HEK293 (cell line): ENCODE data around the gene ARHGEF12.

ENCODE experiments used
- CTCF ChIA-PET: fragments of 350-600 bp; formaldehyde crosslinking; extraction: SDS; loops from one replicate; lab custom pipeline; 2021; ENCODE audit warnings: antibody characterized with exemption; lab: Yijun Ruan, JAX
- POLR2A ChIA-PET: fragments of 300-600 bp; formaldehyde crosslinking; extraction: SDS; loops from one replicate; lab custom pipeline; 2020; ENCODE audit warnings: antibody characterized with exemption, inconsistent platforms; lab: Yijun Ruan, JAX
- H3K27ac ChIP-seq: fragments of 200-500 bp; sonication (Bioruptor generic); 2 replicates; pipeline ENCODE4 v1.5.1; 2014; ENCODE audit warnings: low read depth, low read length, control low read depth, inconsistent platforms; ENCODE audit errors: extremely low read depth
- H3K36me3 ChIP-seq, 2 experiments: fragments of 200-500 bp in 1 of 2; sonication (Bioruptor generic) in 1 of 2; 1 replicate in 1 of 2; 2 replicates in 1 of 2; pipeline ENCODE4 v1.5.1; 2014 to 2017; ENCODE audit warnings: inconsistent platforms in 2 of 2, low read length in 2 of 2; ENCODE audit not compliant: control insufficient read depth in 2 of 2, insufficient read depth in 1 of 2
- H3K4me1 ChIP-seq: fragments of 200-500 bp; sonication (Bioruptor generic); 2 replicates; pipeline ENCODE4 v1.5.1; 2014; ENCODE audit warnings: mild to moderate bottlenecking, low read length, inconsistent platforms; ENCODE audit not compliant: control insufficient read depth, insufficient read depth
- H3K4me3 ChIP-seq: 2 replicates; pipeline ENCODE4 v1.5.1; 2011; ENCODE audit warnings: low read depth, mild to moderate bottlenecking, control low read depth, low read length, moderate library complexity
- H3K9me3 ChIP-seq: fragments of 200-500 bp; sonication (Bioruptor generic); 2 replicates; pipeline ENCODE4 v1.5.1; 2014; ENCODE audit warnings: low read depth, low read length, inconsistent platforms; ENCODE audit not compliant: control insufficient read depth, insufficient read depth
- BCL11A ChIP-seq: fragments of 450-650 bp; formaldehyde crosslinking; IDR thresholded peaks from 2 replicates; pipeline ENCODE4 v1.5.1; 2016; ENCODE audit warnings: low read depth, missing biosample characterization, missing genetic modification characterization
- FEZF1 ChIP-seq: fragments of 450-650 bp; formaldehyde crosslinking; IDR thresholded peaks from 2 replicates; pipeline ENCODE4 v1.5.1; 2016; ENCODE audit warnings: missing biosample characterization, missing genetic modification characterization
- GLI2 ChIP-seq: fragments of 450-650 bp; formaldehyde crosslinking; IDR thresholded peaks from 2 replicates; pipeline ENCODE4; 2017; ENCODE audit warnings: missing biosample characterization, missing genetic modification characterization, low read depth, borderline replicate concordance
- KLF8 ChIP-seq: fragments of 450-650 bp; formaldehyde crosslinking; IDR thresholded peaks from 2 replicates; pipeline ENCODE4 v1.5.1; 2016; ENCODE audit warnings: missing biosample characterization, missing genetic modification characterization
- KLF9 ChIP-seq: fragments of 450-650 bp; formaldehyde crosslinking; IDR thresholded peaks from 2 replicates; pipeline ENCODE4 v1.5.1; 2016; ENCODE audit warnings: missing biosample characterization, missing genetic modification characterization, low read depth
- MYNN ChIP-seq: fragments of 450-650 bp; formaldehyde crosslinking; IDR thresholded peaks from 2 replicates; pipeline ENCODE4 v1.5.1; 2016; ENCODE audit warnings: missing biosample characterization, missing genetic modification characterization, borderline replicate concordance
- OSR2 ChIP-seq: fragments of 450-650 bp; formaldehyde crosslinking; IDR thresholded peaks from 2 replicates; pipeline ENCODE4 v1.5.1; 2016; ENCODE audit warnings: missing biosample characterization, missing genetic modification characterization
- PRDM1 ChIP-seq: fragments of 450-650 bp; formaldehyde crosslinking; IDR thresholded peaks from 2 replicates; pipeline ENCODE4; 2016; ENCODE audit warnings: missing biosample characterization, missing genetic modification characterization
- SP3 ChIP-seq: fragments of 450-650 bp; formaldehyde crosslinking; IDR thresholded peaks from 2 replicates; pipeline ENCODE4 v1.5.1; 2016; ENCODE audit warnings: missing biosample characterization, missing genetic modification characterization
- TCF7L2 ChIP-seq: IDR thresholded peaks from 2 replicates; pipeline ENCODE4 v1.6.1; 2011; ENCODE audit warnings: low read depth, mild to moderate bottlenecking, inconsistent platforms, low read length, moderate library complexity, borderline replicate concordance
- ZBTB17 ChIP-seq: fragments of 450-650 bp; formaldehyde crosslinking; IDR thresholded peaks from 2 replicates; pipeline ENCODE4 v1.5.1; 2016; ENCODE audit warnings: missing biosample characterization, missing genetic modification characterization
- ZBTB48 ChIP-seq: fragments of 450-650 bp; formaldehyde crosslinking; IDR thresholded peaks from 2 replicates; pipeline ENCODE4 v1.5.1; 2016; ENCODE audit warnings: missing biosample characterization, missing genetic modification characterization
- ZEB2 ChIP-seq: fragments of 450-650 bp; formaldehyde crosslinking; IDR thresholded peaks from 2 replicates; pipeline ENCODE4 v1.5.1; 2016; ENCODE audit warnings: missing biosample characterization, missing genetic modification characterization
- ZFHX2 ChIP-seq: fragments of 450-650 bp; formaldehyde crosslinking; conservative IDR thresholded peaks from 2 replicates; pipeline ENCODE4 v1.5.1; 2016; ENCODE audit warnings: missing biosample characterization, missing genetic modification characterization
- ZNF132 ChIP-seq: fragments of 450-650 bp; formaldehyde crosslinking; IDR thresholded peaks from 2 replicates; pipeline ENCODE4 v1.5.1; 2017; ENCODE audit warnings: missing biosample characterization, missing genetic modification characterization, borderline replicate concordance
- ZNF169 ChIP-seq: fragments of 450-650 bp; formaldehyde crosslinking; IDR thresholded peaks from 2 replicates; pipeline ENCODE4 v1.5.1; 2016; ENCODE audit warnings: missing biosample characterization, missing genetic modification characterization
- ZNF23 ChIP-seq: fragments of 450-650 bp; formaldehyde crosslinking; IDR thresholded peaks from 2 replicates; pipeline ENCODE4 v1.5.1; 2016; ENCODE audit warnings: missing biosample characterization, missing genetic modification characterization, borderline replicate concordance
- ZNF24 ChIP-seq: fragments of 450-650 bp; formaldehyde crosslinking; IDR thresholded peaks from 2 replicates; pipeline ENCODE4 v1.5.1; 2016; ENCODE audit warnings: missing biosample characterization, missing genetic modification characterization
- ZNF311 ChIP-seq: fragments of 450-650 bp; formaldehyde crosslinking; IDR thresholded peaks from 2 replicates; pipeline ENCODE4 v1.5.1; 2017; ENCODE audit warnings: missing biosample characterization, missing genetic modification characterization, borderline replicate concordance
- ZNF394 ChIP-seq: fragments of 450-650 bp; formaldehyde crosslinking; IDR thresholded peaks from 2 replicates; pipeline ENCODE4 v1.5.1; 2016; ENCODE audit warnings: missing biosample characterization, missing genetic modification characterization, mild to moderate bottlenecking, moderate library complexity, borderline replicate concordance
- ZNF426 ChIP-seq: fragments of 450-650 bp; formaldehyde crosslinking; IDR thresholded peaks from 2 replicates; pipeline ENCODE4 v1.5.1; 2017; ENCODE audit warnings: missing biosample characterization, missing genetic modification characterization, mild to moderate bottlenecking, inconsistent platforms, moderate library complexity
- ZNF558 ChIP-seq: fragments of 450-650 bp; formaldehyde crosslinking; IDR thresholded peaks from 2 replicates; pipeline ENCODE4 v1.5.1; 2016; ENCODE audit warnings: missing biosample characterization, missing genetic modification characterization
- ZNF623 ChIP-seq: fragments of 450-650 bp; formaldehyde crosslinking; IDR thresholded peaks from 2 replicates; pipeline ENCODE4 v1.5.1; 2016; ENCODE audit warnings: missing biosample characterization, missing genetic modification characterization
- ZNF629 ChIP-seq: fragments of 450-650 bp; formaldehyde crosslinking; IDR thresholded peaks from 2 replicates; pipeline ENCODE4 v1.5.1; 2017; ENCODE audit warnings: missing biosample characterization, missing genetic modification characterization
- ZNF639 ChIP-seq: fragments of 450-650 bp; formaldehyde crosslinking; IDR thresholded peaks from 2 replicates; pipeline ENCODE4 v1.5.1; 2016; ENCODE audit warnings: missing biosample characterization, missing genetic modification characterization
- ZNF660 ChIP-seq: fragments of 450-650 bp; IDR thresholded peaks from 2 replicates; pipeline ENCODE4 v1.5.1; 2018; ENCODE audit warnings: missing biosample characterization, mild to moderate bottlenecking, missing genetic modification characterization
- ZNF791 ChIP-seq: fragments of 450-650 bp; formaldehyde crosslinking; IDR thresholded peaks from 2 replicates; pipeline ENCODE4 v1.5.1; 2016; ENCODE audit warnings: missing biosample characterization, missing genetic modification characterization
- ZXDB ChIP-seq: fragments of 450-650 bp; formaldehyde crosslinking; IDR thresholded peaks from 2 replicates; pipeline ENCODE4 v1.5.1; 2016; ENCODE audit warnings: missing biosample characterization, missing genetic modification characterization
- TF ChIP-seq, protein P1 (sequence below): fragments of 450-650 bp; formaldehyde crosslinking; IDR thresholded peaks from 2 replicates; pipeline ENCODE4 v1.5.1; 2016; ENCODE audit warnings: missing biosample characterization, missing genetic modification characterization
- TF ChIP-seq, protein P2 (sequence below): fragments of 450-650 bp; formaldehyde crosslinking; IDR thresholded peaks from 2 replicates; pipeline ENCODE4 v1.5.1; 2016; ENCODE audit warnings: missing biosample characterization, missing genetic modification characterization, borderline replicate concordance

The ARHGEF12 gene

GRCh38 chr11:120400564-120401364 is 64.6 kb downstream of the ARHGEF12 start:
- Histone ChIP-seq H3K4me3 (peak overlapping the region; percentile 15), H3K4me1 (peaks cover 16% of the 10 kb centered on the region), H3K36me3 (no peaks in the 10 kb centered on the region), H3K9me3 (no peaks in the 10 kb centered on the region), H3K27ac (peak overlapping the region; percentile 35; the same call in 1 of the 2 replicates)
- CTCF ChIA-PET = interaction anchor here (0.7 to 1.4 kb wide), 6 partner anchors 9 to 471 kb away, joined by 3 to 8 read pairs (median 3); no protein-coding TSS in a partner anchor
- POLR2A ChIA-PET = interaction anchor here (0.6 to 1.6 kb wide), 4 partner anchors 10 to 470 kb away, joined by 3 to 5 read pairs (median 4); no protein-coding TSS in a partner anchor
- TF ChIP-seq OSR2 (tag by site-specific recombination) = peak; percentile 79
- peak; percentile 62; the same call in 1 of the 2 replicates for TF ChIP-seq ZEB2 (tag by site-specific recombination)
- TF ChIP-seq, protein P1, sequence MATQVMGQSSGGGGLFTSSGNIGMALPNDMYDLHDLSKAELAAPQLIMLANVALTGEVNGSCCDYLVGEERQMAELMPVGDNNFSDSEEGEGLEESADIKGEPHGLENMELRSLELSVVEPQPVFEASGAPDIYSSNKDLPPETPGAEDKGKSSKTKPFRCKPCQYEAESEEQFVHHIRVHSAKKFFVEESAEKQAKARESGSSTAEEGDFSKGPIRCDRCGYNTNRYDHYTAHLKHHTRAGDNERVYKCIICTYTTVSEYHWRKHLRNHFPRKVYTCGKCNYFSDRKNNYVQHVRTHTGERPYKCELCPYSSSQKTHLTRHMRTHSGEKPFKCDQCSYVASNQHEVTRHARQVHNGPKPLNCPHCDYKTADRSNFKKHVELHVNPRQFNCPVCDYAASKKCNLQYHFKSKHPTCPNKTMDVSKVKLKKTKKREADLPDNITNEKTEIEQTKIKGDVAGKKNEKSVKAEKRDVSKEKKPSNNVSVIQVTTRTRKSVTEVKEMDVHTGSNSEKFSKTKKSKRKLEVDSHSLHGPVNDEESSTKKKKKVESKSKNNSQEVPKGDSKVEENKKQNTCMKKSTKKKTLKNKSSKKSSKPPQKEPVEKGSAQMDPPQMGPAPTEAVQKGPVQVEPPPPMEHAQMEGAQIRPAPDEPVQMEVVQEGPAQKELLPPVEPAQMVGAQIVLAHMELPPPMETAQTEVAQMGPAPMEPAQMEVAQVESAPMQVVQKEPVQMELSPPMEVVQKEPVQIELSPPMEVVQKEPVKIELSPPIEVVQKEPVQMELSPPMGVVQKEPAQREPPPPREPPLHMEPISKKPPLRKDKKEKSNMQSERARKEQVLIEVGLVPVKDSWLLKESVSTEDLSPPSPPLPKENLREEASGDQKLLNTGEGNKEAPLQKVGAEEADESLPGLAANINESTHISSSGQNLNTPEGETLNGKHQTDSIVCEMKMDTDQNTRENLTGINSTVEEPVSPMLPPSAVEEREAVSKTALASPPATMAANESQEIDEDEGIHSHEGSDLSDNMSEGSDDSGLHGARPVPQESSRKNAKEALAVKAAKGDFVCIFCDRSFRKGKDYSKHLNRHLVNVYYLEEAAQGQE (tag by site-specific recombination) = no peak
- no peak for TF ChIP-seq ZNF426
- TF ChIP-seq ZXDB = 0 out of 2 replicates have a peak, but pooled peaks have one; percentile 30
- 0 out of 2 replicates have a peak, but pooled peaks have one; percentile 29 for TF ChIP-seq KLF8
- no peak for TF ChIP-seq ZNF132 (tag by site-specific recombination)
- TF ChIP-seq ZBTB48 (tag by site-specific recombination) = 0 out of 2 replicates have a peak, but pooled peaks have one; percentile 25
- TF ChIP-seq ZNF558 (tag by site-specific recombination) = peak; percentile 25
- TF ChIP-seq ZBTB17 (tag by site-specific recombination) = 0 out of 2 replicates have a peak, but pooled peaks have one; percentile 37
- no peak for TF ChIP-seq MYNN (tag by site-specific recombination)
- no peak for TF ChIP-seq ZNF23 (tag by site-specific recombination)
- TF ChIP-seq ZNF639 (tag by site-specific recombination) = peak; percentile 34; the same call in 1 of the 2 replicates
- TF ChIP-seq ZFHX2 (tag by site-specific recombination) = no peak
- TF ChIP-seq ZNF791 = no peak
- TF ChIP-seq BCL11A (tag by site-specific recombination) = 0 out of 2 replicates have a peak, but pooled peaks have one; percentile 26
- peak; percentile 55 for TF ChIP-seq ZNF629 (tag by site-specific recombination)
- 0 out of 2 replicates have a peak, but pooled peaks have one; percentile 46 for TF ChIP-seq ZNF660 (tag by site-specific recombination)
- no peak for TF ChIP-seq SP3
- TF ChIP-seq PRDM1 = peak; percentile 78
- no peak for TF ChIP-seq KLF9 (tag by site-specific recombination)
- no peak for TF ChIP-seq TCF7L2
- no peak for TF ChIP-seq GLI2 (tag by site-specific recombination)
- TF ChIP-seq FEZF1 (tag by site-specific recombination) = peak; percentile 32; the same call in 1 of the 2 replicates
- 0 out of 2 replicates have a peak, but pooled peaks have one; percentile 16 for TF ChIP-seq ZNF394
- no peak for TF ChIP-seq ZNF311
- TF ChIP-seq, protein P2, sequence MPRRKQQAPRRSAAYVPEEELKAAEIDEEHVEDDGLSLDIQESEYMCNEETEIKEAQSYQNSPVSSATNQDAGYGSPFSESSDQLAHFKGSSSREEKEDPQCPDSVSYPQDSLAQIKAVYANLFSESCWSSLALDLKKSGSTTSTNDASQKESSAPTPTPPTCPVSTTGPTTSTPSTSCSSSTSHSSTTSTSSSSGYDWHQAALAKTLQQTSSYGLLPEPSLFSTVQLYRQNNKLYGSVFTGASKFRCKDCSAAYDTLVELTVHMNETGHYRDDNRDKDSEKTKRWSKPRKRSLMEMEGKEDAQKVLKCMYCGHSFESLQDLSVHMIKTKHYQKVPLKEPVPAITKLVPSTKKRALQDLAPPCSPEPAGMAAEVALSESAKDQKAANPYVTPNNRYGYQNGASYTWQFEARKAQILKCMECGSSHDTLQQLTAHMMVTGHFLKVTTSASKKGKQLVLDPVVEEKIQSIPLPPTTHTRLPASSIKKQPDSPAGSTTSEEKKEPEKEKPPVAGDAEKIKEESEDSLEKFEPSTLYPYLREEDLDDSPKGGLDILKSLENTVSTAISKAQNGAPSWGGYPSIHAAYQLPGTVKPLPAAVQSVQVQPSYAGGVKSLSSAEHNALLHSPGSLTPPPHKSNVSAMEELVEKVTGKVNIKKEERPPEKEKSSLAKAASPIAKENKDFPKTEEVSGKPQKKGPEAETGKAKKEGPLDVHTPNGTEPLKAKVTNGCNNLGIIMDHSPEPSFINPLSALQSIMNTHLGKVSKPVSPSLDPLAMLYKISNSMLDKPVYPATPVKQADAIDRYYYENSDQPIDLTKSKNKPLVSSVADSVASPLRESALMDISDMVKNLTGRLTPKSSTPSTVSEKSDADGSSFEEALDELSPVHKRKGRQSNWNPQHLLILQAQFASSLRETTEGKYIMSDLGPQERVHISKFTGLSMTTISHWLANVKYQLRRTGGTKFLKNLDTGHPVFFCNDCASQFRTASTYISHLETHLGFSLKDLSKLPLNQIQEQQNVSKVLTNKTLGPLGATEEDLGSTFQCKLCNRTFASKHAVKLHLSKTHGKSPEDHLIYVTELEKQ (tag by site-specific recombination) = no peak
- TF ChIP-seq ZNF169 (tag by site-specific recombination) = no peak
- no peak for TF ChIP-seq ZNF24
- TF ChIP-seq ZNF623 (tag by site-specific recombination) = no peak
